ENCODE data around the gene FER. TPM values are rescaled to one million over a fixed set of nuclear protein-coding genes. Genes with fewer than 3 reads are reported as not detected.
"Not testable (repeated sequence)": the region's sequence is repeated elsewhere in the genome, so short reads cannot be mapped to it uniquely, and the experiment has no call there.

Gene FER
- total RNA-seq, 4 donors from 2014 or later = 2.2 to 7.5 (median 3.7) TPM

DNA sequence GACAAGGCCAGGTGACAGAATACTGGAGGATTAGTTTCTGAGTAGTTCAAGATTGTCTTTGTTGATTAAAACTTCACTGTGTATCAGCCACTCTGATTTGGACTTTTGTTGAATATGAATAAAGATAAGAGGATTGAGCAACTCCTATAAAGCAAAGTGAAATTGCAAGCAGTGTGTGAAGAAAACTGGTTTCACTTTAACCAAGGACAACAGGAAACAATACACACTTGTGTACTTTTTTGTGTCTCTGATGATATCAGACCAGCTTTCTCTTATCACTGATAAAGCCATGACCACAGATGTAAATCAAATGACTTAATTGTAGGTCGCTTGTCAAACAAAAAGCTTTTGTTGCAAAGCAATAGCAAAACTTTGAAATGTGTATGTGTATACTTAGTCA, 268.6 kb downstream of the FER start:
- H3K4me1 ChIP-seq = no peaks in the 10 kb centered on the region
- in situ Hi-C loops (cut with MboI; ENCODE audit: low sequenced_read_pairs in 4 of 4) (no loop called here), intact Hi-C loops (cut with DNase I; ENCODE audit: low total_unique reads) (no loop called here)
- H3K36me3 ChIP-seq = no peaks in the 10 kb centered on the region
- TF ChIP-seq CTCF (IDR thresholded peaks at IDR 0.05 in 4 of 5, conservative IDR thresholded peaks at IDR 0.05 in 1 of 5) (no peak), POLR2A (IDR thresholded peaks at IDR 0.05) (no peak)
- no peak overlapping the region for H3K27ac ChIP-seq
- ATAC-seq (no peak), DNase-seq (no peak)
- no peak overlapping the region for H3K4me3 ChIP-seq
- no peaks in the 10 kb centered on the region for H3K9me3 ChIP-seq
- no peaks in the 10 kb centered on the region for H3K27me3 ChIP-seq

DNA sequence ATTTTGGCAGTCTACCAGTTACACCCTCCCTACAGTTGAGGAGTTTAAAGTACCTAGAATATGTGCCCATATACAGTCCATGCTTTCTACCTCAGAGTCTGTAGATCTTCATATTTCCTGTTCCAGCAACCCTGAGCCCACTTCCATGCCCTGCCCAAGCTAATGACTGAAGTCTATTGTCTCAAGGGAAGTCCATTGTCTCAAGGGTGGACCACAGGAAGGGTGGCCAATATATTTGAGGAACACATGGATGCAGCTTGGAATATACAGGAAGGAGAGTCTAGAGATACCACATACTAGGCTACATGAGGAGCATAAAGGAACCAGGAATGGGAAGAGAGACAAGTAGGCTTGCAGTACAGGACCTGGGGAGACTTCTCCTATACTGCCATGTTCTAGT, 274.4 kb downstream of the FER start:
- no peak for DNase-seq
- in situ Hi-C loops (cut with MboI; ENCODE audit: low sequenced_read_pairs in 4 of 4) (no loop called here), intact Hi-C loops (cut with DNase I; ENCODE audit: low total_unique reads) (no loop called here)
- peaks cover 0 to 10% of the 10 kb centered on the region in 2 donors for H3K36me3 ChIP-seq
- no peaks in the 10 kb centered on the region for H3K4me1 ChIP-seq
- peaks cover 0 to 3% (median 0%) of the 10 kb centered on the region in 3 donors for H3K9me3 ChIP-seq
- no peak overlapping the region for H3K27ac ChIP-seq
- no peaks in the 10 kb centered on the region for H3K27me3 ChIP-seq
- no peak overlapping the region for H3K4me3 ChIP-seq
- TF ChIP-seq POLR2A (IDR thresholded peaks at IDR 0.05) = no peak
- TF ChIP-seq CTCF (IDR thresholded peaks at IDR 0.05 in 4 of 5, conservative IDR thresholded peaks at IDR 0.05 in 1 of 5) = no peak
- no peak for ATAC-seq

GRCh38 chr5:109025729-109026128, 278.0 kb downstream of the FER start:
- ATAC-seq; in situ Hi-C loops (cut with MboI; ENCODE audit: low sequenced_read_pairs in 4 of 4); H3K36me3 ChIP-seq; H3K4me3 ChIP-seq; H3K4me1 ChIP-seq; DNase-seq; H3K27ac ChIP-seq; H3K9me3 ChIP-seq; intact Hi-C loops (cut with DNase I; ENCODE audit: low total_unique reads); H3K27me3 ChIP-seq: not testable (repeated sequence)

- H3K4me3 ChIP-seq = no peak overlapping the region
- peaks cover 0 to 10% of the 10 kb centered on the region in 2 donors for H3K36me3 ChIP-seq
- H3K9me3 ChIP-seq = peaks cover 0 to 3% (median 0%) of the 10 kb centered on the region in 3 donors
- no peak for TF ChIP-seq CTCF (IDR thresholded peaks at IDR 0.05 in 4 of 5, conservative IDR thresholded peaks at IDR 0.05 in 1 of 5)
- DNase-seq (no peak), ATAC-seq (no peak)
- intact Hi-C loops (cut with DNase I; ENCODE audit: low total_unique reads) (no loop called here), in situ Hi-C loops (cut with MboI; ENCODE audit: low sequenced_read_pairs in 4 of 4) (no loop called here)
- no peaks in the 10 kb centered on the region for H3K4me1 ChIP-seq
- H3K27me3 ChIP-seq = no peaks in the 10 kb centered on the region
- no peak overlapping the region for H3K27ac ChIP-seq
These were observed 280.4 kb downstream of the FER start for GRCh38 chr5:109027983-109028607.

GRCh38 chr5:109028608-109029299, 281.1 kb downstream of the FER start:
- Histone ChIP-seq H3K4me3 (no peak overlapping the region), H3K9me3 (peaks cover 0 to 3% (median 0%) of the 10 kb centered on the region in 3 donors), H3K27ac (no peak overlapping the region), H3K27me3 (no peaks in the 10 kb centered on the region), H3K36me3 (peaks cover 0 to 9% of the 10 kb centered on the region in 2 donors), H3K4me1 (no peaks in the 10 kb centered on the region)
- no peak for TF ChIP-seq POLR2A (IDR thresholded peaks at IDR 0.05)
- TF ChIP-seq CTCF (IDR thresholded peaks at IDR 0.05 in 4 of 5, conservative IDR thresholded peaks at IDR 0.05 in 1 of 5) = no peak
- no peak for ATAC-seq
- no peak for DNase-seq
- in situ Hi-C loops (cut with MboI; ENCODE audit: low sequenced_read_pairs in 4 of 4) = no loop called here
- intact Hi-C loops (cut with DNase I; ENCODE audit: low total_unique reads) = no loop called here

All from gastrocnemius medialis (tissue), 4 donors.